HepG2 (cell line): Measurements from ENCODE around the gene APOC1. TPM values are rescaled to one million over a fixed set of nuclear protein-coding genes. Genes with fewer than 3 reads are reported as not detected.

Experiments
- AHDC1 ChIP-seq: sonication (generic); formaldehyde crosslinking; IDR thresholded peaks from 2 replicates; pipeline ENCODE4 v1.5.1; 2020; ENCODE audit warnings: mild to moderate bottlenecking, missing genetic modification reagents, borderline replicate concordance
- ARID5B ChIP-seq: IDR thresholded peaks from 2 replicates; pipeline ENCODE4 v1.4.0; 2020; ENCODE audit warnings: mild to moderate bottlenecking, missing genetic modification reagents
- EHMT2 ChIP-seq: fragments of 200-600 bp; sonication (generic); IDR thresholded peaks from 2 replicates; pipeline ENCODE4 v1.7.0; 2017; ENCODE audit warnings: antibody characterized with exemption, low read depth, low read length, borderline replicate concordance
- KMT2A ChIP-seq: sonication (generic); formaldehyde crosslinking; IDR thresholded peaks from 2 replicates; pipeline ENCODE4 v1.4.0; 2020; ENCODE audit warnings: missing genetic modification reagents
- ZBTB38 ChIP-seq: sonication (generic); formaldehyde crosslinking; IDR thresholded peaks from 2 replicates; pipeline ENCODE4 v1.5.1; 2020; ENCODE audit warnings: mild to moderate bottlenecking, missing genetic modification reagents
- ZFX ChIP-seq: sonication (generic); formaldehyde crosslinking; IDR thresholded peaks from 2 replicates; pipeline ENCODE4 v1.4.0; 2020; ENCODE audit warnings: mild to moderate bottlenecking, low read depth, missing genetic modification reagents, moderate library complexity
- ZNF317 ChIP-seq: sonication (generic); formaldehyde crosslinking; IDR thresholded peaks from 2 replicates; pipeline ENCODE4 v1.5.0; 2020; ENCODE audit warnings: mild to moderate bottlenecking, missing genetic modification reagents
- ZNF362 ChIP-seq: sonication (generic); formaldehyde crosslinking; IDR thresholded peaks from 2 replicates; pipeline ENCODE4 v1.4.0; 2020; ENCODE audit warnings: missing genetic modification reagents, mild to moderate bottlenecking, borderline replicate concordance
- ZNF609 ChIP-seq: sonication (generic); formaldehyde crosslinking; IDR thresholded peaks from 2 replicates; pipeline ENCODE4 v1.4.0; 2020; ENCODE audit warnings: mild to moderate bottlenecking, missing genetic modification reagents, borderline replicate concordance
- polyA plus RNA-seq, 8 experiments: library from polyadenylated mRNA; depleted of rRNA in 3 of 8; stranded (reverse) in 7 of 8; unstranded in 1 of 8; fragments of >200 nt; fragmentation: Illumina TruSeq in 4 of 8; extraction: Trizol in 4 of 8; gene quantifications; 2 replicates each; pipeline versions ENCODE4 v1.2.1 to v1.2.3, GENCODE V29; 2011 to 2016; ENCODE audit warnings: low read depth in 4 of 8, missing spikeins in 1 of 8, mixed read lengths in 1 of 8; ENCODE audit not compliant: insufficient read depth in 1 of 8
- total RNA-seq, 5 experiments: library from RNA; depleted of rRNA; stranded (reverse); fragments of >200 nt; fragmentation: Illumina TruSeq; extraction: Trizol; gene quantifications; 2 replicates each; pipeline ENCODE4 v1.2.3, GENCODE V29; 2016; ENCODE audit warnings: low read depth in 1 of 5

APOC1 gene
- total and polyA plus RNA-seq, 2 of the 13 experiments (the other 11 are each of a cell fraction or from before 2014, with no cell fraction given): 600 to 1,235 TPM

GRCh38 chr19:44930088-44930487, 15.7 kb downstream of the APOC1 start (continued):
- TF ChIP-seq ZNF609 (CRISPR knock-in tag) (no peak), EHMT2 (no peak), ZNF317 (CRISPR knock-in tag) (no peak), ZBTB38 (peak; percentile 86), ARID5B (peak; percentile 20; the same call in 1 of the 2 replicates), ZNF362 (peak; percentile 28; the same call in 1 of the 2 replicates), AHDC1 (CRISPR knock-in tag) (no peak), ZFX (peak; percentile 30; the same call in 1 of the 2 replicates), KMT2A (no peak)
